ENCODE data around the gene SEC22C. TPM values are rescaled to one million over a fixed set of nuclear protein-coding genes. Genes with fewer than 3 reads are reported as not detected.

Gene SEC22C
- polyA plus RNA-seq, 1 of the 3 experiments (the other 2 are of a cell fraction) = 28.5 TPM

GRCh38 chr3:42500091-42500490 is 81.7 kb downstream of the SEC22C start:
- no peak overlapping the region for H3K9ac ChIP-seq
- POLR2A ChIA-PET = no interaction called here
- no peak overlapping the region for H3K4me3 ChIP-seq (ENCODE audit: low read depth in 2 of 2, low read length in 1 of 2)
- no peak overlapping the region for H2AFZ ChIP-seq (ENCODE audit: low read depth)
- no peaks in the 10 kb centered on the region for H3K9me2 ChIP-seq
- CTCF ChIA-PET = interaction anchor here (0.6 to 3.1 kb wide), 3 partner anchors 44 to 1307 kb away, joined by 3 to 38 read pairs (median 3); no protein-coding TSS in a partner anchor
- H3K79me2 ChIP-seq (ENCODE audit: insufficient read depth) = no peaks in the 10 kb centered on the region
- TF ChIP-seq FOXJ3 (CRISPR knock-in tag; IDR thresholded peaks at IDR 0.05) = no peak
- TF ChIP-seq RXRA (IDR thresholded peaks at IDR 0.05; ENCODE audit: borderline replicate concordance, low read depth) = no peak
- TF ChIP-seq, protein P1, sequence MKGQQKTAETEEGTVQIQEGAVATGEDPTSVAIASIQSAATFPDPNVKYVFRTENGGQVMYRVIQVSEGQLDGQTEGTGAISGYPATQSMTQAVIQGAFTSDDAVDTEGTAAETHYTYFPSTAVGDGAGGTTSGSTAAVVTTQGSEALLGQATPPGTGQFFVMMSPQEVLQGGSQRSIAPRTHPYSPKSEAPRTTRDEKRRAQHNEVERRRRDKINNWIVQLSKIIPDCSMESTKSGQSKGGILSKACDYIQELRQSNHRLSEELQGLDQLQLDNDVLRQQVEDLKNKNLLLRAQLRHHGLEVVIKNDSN (IDR thresholded peaks at IDR 0.05; ENCODE audit: borderline replicate concordance, low read depth) = no peak
- no peak for TF ChIP-seq EZH2phosphoT487 (IDR thresholded peaks at IDR 0.05; ENCODE audit: borderline replicate concordance, low read depth)
- TF ChIP-seq RAD21 (IDR thresholded peaks at IDR 0.05; ENCODE audit: low read length) = no peak
- TF ChIP-seq ELF1 (IDR thresholded peaks at IDR 0.05) = no peak
- no peak for TF ChIP-seq MXI1 (IDR thresholded peaks at IDR 0.05; ENCODE audit: low read depth, low read length)
- TF ChIP-seq YY1 (IDR thresholded peaks at IDR 0.05; ENCODE audit: low read depth) = no peak
- no peak for TF ChIP-seq EP300 (IDR thresholded peaks at IDR 0.05; ENCODE audit: borderline replicate concordance in 1 of 2, low read depth in 1 of 2, low read length in 1 of 2)
- no peak for TF ChIP-seq USF2 (IDR thresholded peaks at IDR 0.05; ENCODE audit: borderline replicate concordance, low read depth, low read length)
- TF ChIP-seq CHD2 (IDR thresholded peaks at IDR 0.05; ENCODE audit: low read length, partially characterized antibody) = no peak
- no peak for TF ChIP-seq SIN3A (IDR thresholded peaks at IDR 0.05; ENCODE audit: borderline replicate concordance, low read depth, low read length)
- no peak for TF ChIP-seq REST (IDR thresholded peaks at IDR 0.05; ENCODE audit: low read depth, low read length)
- TF ChIP-seq MAX (IDR thresholded peaks at IDR 0.05; ENCODE audit: low read depth) = no peak
- no peak for TF ChIP-seq PBX3 (IDR thresholded peaks at IDR 0.05)
- no peak for TF ChIP-seq FOSL2 (IDR thresholded peaks at IDR 0.05; ENCODE audit: borderline replicate concordance, low read depth)
- H3K27ac ChIP-seq (ENCODE audit: low read depth in 2 of 2, low read length in 1 of 2) = no peak overlapping the region
- H3F3A ChIP-seq (replicated peaks; ENCODE audit: insufficient read depth) = no peaks in the 10 kb centered on the region
- no peak overlapping the region for H3K4me2 ChIP-seq
- DNase-seq = no peak
- peaks cover 0 to 13% of the 10 kb centered on the region in 2 experiments; a peak in 1 of 4 replicates for H3K4me1 ChIP-seq (ENCODE audit: control insufficient read depth in 1 of 2, insufficient read depth in 2 of 2, low read depth in 1 of 2, low read length in 1 of 2)
- no peaks in the 10 kb centered on the region for H4K20me1 ChIP-seq (ENCODE audit: insufficient read depth)
- no peaks in the 10 kb centered on the region for H3K36me3 ChIP-seq (replicated peaks in 1 of 2; ENCODE audit: control insufficient read depth in 1 of 2, insufficient read depth in 2 of 2, low read length in 1 of 2)
- peaks cover 38% of the 10 kb centered on the region for H3K27me3 ChIP-seq (ENCODE audit: insufficient read depth)
- 41% methylated on average over 2 of the region's 2 CpGs for WGBS (ENCODE audit: low lambda C conversion rate)
- H3K9me3 ChIP-seq = no peaks in the 10 kb centered on the region

Data from SK-N-SH (cell line).